Measurements from ENCODE around the gene PTGIS. TPM values are rescaled to one million over a fixed set of nuclear protein-coding genes. Genes with fewer than 3 reads are reported as not detected.
A peak's percentile ranks its signal among the peaks of the same experiment; 100 is the strongest.

Gene PTGIS
- total and polyA plus RNA-seq, 7 donors = 2.7 to 26.5 (median 8.0) TPM

- Histone ChIP-seq H3K27ac (no peak overlapping the region), H3K4me1 (no peaks in the 10 kb centered on the region), H3K4me3 (no peak overlapping the region), H3K27me3 (ENCODE audit: insufficient read depth in 3 of 3, low read length in 2 of 3) (no peaks in the 10 kb centered on the region), H3K9me3 (no peaks in the 10 kb centered on the region), H3K36me3 (ENCODE audit: insufficient read depth in 1 of 2, low read depth in 1 of 2) (peaks cover 0 to 3% of the 10 kb centered on the region in 2 donors)
- intact Hi-C loops (cut with DNase I) = loop anchor here (1.0 to 5.0 kb wide), 4 partner anchors 49 to 203 kb away; partner anchors contain the start of gene KCNB1 (in 1 of the 2)
- TF ChIP-seq, protein P1, sequence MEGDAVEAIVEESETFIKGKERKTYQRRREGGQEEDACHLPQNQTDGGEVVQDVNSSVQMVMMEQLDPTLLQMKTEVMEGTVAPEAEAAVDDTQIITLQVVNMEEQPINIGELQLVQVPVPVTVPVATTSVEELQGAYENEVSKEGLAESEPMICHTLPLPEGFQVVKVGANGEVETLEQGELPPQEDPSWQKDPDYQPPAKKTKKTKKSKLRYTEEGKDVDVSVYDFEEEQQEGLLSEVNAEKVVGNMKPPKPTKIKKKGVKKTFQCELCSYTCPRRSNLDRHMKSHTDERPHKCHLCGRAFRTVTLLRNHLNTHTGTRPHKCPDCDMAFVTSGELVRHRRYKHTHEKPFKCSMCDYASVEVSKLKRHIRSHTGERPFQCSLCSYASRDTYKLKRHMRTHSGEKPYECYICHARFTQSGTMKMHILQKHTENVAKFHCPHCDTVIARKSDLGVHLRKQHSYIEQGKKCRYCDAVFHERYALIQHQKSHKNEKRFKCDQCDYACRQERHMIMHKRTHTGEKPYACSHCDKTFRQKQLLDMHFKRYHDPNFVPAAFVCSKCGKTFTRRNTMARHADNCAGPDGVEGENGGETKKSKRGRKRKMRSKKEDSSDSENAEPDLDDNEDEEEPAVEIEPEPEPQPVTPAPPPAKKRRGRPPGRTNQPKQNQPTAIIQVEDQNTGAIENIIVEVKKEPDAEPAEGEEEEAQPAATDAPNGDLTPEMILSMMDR (IDR thresholded peaks at IDR 0.05) = peak; percentile 77
- DNase-seq = no peak
- 2 to 5% (median 2%) methylated on average over 3 of the region's 3 CpGs for WGBS, 3 donors
- ATAC-seq = peak; percentile 69 to 83 (median 76)
Measured at GRCh38 chr20:49534255-49534712, 33.7 kb downstream of the PTGIS start.

GRCh38 chr20:49532285-49532946, 35.5 kb downstream of the PTGIS start:
- TF ChIP-seq, protein P1 (IDR thresholded peaks at IDR 0.05) = no peak
- H3K36me3 ChIP-seq (ENCODE audit: insufficient read depth in 1 of 2, low read depth in 1 of 2) = peaks cover 0 to 4% of the 10 kb centered on the region in 2 donors
- DNase-seq (no peak), ATAC-seq (no peak)
- H3K9me3 ChIP-seq = no peaks in the 10 kb centered on the region
- peaks cover 3% of the 10 kb centered on the region for H3K4me1 ChIP-seq
- 93 to 96% (median 94%) methylated on average over 6 of the region's 6 CpGs for WGBS, 3 donors
- intact Hi-C loops (cut with DNase I) = loop anchor here in 1 of 2 donors (5.0 kb wide), 1 partner anchor 50 kb away; the partner anchor contains the start of gene KCNB1
- H3K4me3 ChIP-seq = no peak overlapping the region
- no peak overlapping the region for H3K27ac ChIP-seq
- H3K27me3 ChIP-seq (ENCODE audit: insufficient read depth in 3 of 3, low read length in 2 of 3) = no peaks in the 10 kb centered on the region

DNA sequence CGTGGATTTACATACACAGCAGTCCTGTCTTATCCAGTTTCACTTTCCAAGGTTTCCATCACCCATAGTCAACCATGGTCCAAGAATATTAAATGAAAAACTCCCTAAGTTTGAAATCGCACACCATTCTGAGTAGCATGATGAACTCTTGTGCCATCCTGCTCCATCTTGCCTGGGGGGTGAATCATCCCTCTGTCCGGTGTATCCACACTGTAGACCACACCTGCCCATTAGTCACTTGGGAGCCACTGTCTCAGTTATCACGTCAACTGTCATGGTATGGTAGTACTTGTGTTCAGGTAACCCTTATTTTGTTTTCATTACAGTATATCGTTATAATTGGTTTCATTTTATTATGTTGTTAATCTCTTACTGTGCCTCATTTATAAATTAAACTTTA, 38.5 kb downstream of the PTGIS start:
- intact Hi-C loops (cut with DNase I) = no loop called here
- WGBS, 3 donors = 69 to 85% (median 82%) methylated on average over 5 of the region's 5 CpGs
- Histone ChIP-seq H3K4me3 (no peak overlapping the region), H3K36me3 (ENCODE audit: insufficient read depth in 1 of 2, low read depth in 1 of 2) (peaks cover 0 to 4% of the 10 kb centered on the region in 2 donors), H3K4me1 (peaks cover 11% of the 10 kb centered on the region), H3K27me3 (ENCODE audit: insufficient read depth in 3 of 3, low read length in 2 of 3) (no peaks in the 10 kb centered on the region), H3K27ac (no peak overlapping the region), H3K9me3 (no peaks in the 10 kb centered on the region)
- no peak for DNase-seq
- peak; percentile 48 to 64 (median 57) for ATAC-seq
- TF ChIP-seq, protein P1 (IDR thresholded peaks at IDR 0.05) = no peak

DNA sequence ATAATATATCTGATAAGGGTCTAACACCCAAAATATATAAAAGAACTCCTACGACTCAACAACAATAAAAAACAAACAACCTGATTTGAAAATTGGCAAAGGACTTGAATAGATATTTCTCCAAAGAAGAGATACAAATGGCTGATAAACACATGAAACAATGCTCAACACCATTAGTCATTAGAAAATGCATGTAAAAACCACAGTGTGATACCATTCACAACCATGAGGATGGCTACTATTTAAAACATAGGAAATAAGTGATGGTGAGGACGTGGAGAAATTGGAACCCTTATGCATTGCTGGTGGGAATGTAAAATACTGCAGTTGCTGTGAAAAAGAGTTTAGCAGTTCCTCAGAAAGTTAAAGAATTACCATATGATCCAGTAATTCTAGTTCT, 41.4 kb downstream of the PTGIS start:
- no peak overlapping the region for H3K4me3 ChIP-seq
- H3K27me3 ChIP-seq (ENCODE audit: insufficient read depth in 3 of 3, low read length in 2 of 3) = peaks cover 0 to 3% (median 0%) of the 10 kb centered on the region in 3 donors
- intact Hi-C loops (cut with DNase I) = no loop called here
- H3K27ac ChIP-seq = peak overlapping the region; percentile 4
- DNase-seq = no peak
- peaks cover 11% of the 10 kb centered on the region for H3K4me1 ChIP-seq
- no peak for ATAC-seq
- TF ChIP-seq, protein P1 (IDR thresholded peaks at IDR 0.05) = no peak
- H3K9me3 ChIP-seq = no peaks in the 10 kb centered on the region
- 71 to 85% (median 83%) methylated on average over 2 of the region's 2 CpGs for WGBS, 3 donors
- H3K36me3 ChIP-seq (ENCODE audit: insufficient read depth in 1 of 2, low read depth in 1 of 2) = peaks cover 0 to 4% of the 10 kb centered on the region in 2 donors

All from psoas muscle (tissue), 8 donors.